Sciatic nerve (tissue), 2 donors: ENCODE results near the gene FOXN3. TPM values are rescaled to one million over a fixed set of nuclear protein-coding genes. Genes with fewer than 3 reads are reported as not detected.
"Not testable (repeated sequence)": the region's sequence is repeated elsewhere in the genome, so short reads cannot be mapped to it uniquely, and the experiment has no call there.

Experiments used
- ATAC-seq: fragments of 200-7000 bp; cut with Tn5 transposase; one replicate; pipeline ENCODE4 v1.9.1; 2020; ENCODE audit warnings: mild to moderate bottlenecking, moderate library complexity
- DNase-seq: peaks from one replicate; pipeline ENCODE4 v3.0.0-alpha.2; 2020; ENCODE audit warnings: low spot score
- intact Hi-C: fragments of 100-400 bp; cut with DNase I; formaldehyde crosslinking; loops from one replicate; pipeline ENCODE4 v1.14.2; 2022
- total RNA-seq: library from RNA; stranded (reverse); fragmentation: NEBNext Ultra II Directional; extraction: Animal tissue kit (Norgen Biotek cat#: 25700); gene quantifications from one replicate; pipeline ENCODE4 v1.2.1, GENCODE V29; 2021
- donor health status: DM: no; HTN: no; CAD: no.
- donor health status: DM: no; HTN: no; CAD: no.

Gene FOXN3
- total RNA-seq, 1 donor from 2014 or later, result 80.9 TPM

DNA sequence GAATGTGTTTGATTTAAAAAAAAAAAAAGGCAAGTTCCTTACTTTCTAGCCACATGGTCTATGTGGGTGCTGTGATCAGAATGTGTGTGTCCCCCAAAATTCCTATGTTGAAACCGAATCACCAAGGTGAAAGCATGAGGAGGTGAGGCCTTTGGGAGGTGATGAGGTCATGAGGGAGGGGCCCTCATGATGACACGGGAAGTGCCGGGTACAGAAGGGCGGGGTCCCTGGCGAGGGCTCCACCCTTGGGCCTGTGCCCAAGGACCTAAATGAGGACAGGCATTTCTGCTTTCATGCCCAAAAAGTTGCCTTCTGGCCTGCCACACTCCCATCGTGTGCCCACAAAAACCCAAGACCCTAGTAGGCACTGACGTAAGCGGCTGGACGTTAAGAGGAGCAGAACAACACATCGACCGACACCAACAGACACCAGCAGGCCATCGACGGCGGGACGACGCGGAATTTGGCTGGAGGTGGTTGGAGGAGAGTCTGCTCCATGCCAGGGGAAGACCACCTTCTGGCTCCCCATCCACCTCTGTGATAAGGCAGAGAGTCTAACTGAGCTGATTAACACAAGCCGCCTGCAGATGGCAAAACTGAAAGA, 211.8 kb downstream of the FOXN3 start:
- DNase-seq, result no peak
- intact Hi-C loops, result no loop called here
- no peak for ATAC-seq

DNA sequence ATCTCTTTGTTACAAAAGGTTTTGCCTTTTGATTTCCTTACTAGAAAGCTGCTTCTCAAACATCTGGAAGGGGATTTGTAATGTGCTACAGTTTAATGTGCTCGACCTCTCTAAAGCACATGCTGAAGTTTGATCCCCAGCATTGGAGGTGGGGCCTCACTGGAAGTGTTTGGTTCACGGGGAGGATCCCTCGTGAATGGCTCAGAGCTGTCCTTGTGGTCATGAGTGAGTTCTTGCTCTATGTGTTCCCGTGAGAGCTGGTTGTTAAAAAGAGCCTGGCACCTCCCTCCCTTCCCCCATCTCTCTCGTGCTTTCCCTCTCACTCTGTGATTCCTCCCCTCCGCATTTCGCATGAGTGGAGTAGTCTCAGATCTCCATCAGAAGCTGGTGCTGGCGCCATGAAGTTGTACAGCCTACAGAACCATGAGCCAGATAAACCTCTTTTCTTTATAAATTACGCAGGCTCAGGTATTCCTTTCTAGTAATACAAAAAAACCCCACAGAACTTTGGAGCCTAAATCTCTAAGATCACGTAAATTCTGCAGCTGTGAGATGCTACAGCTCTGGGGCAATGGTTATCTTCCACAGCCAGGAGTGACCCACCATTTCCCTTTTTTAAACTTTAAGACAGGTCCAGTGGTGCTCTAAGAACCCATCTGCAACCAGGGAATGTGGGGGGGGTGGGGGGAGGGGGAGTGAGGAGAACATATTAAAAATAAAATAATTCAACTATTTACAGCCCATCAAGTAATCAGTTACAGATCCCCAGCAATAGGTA, 214.4 kb downstream of the FOXN3 start:
- intact Hi-C loops, result no loop called here
- ATAC-seq, result no peak
- no peak for DNase-seq

DNA sequence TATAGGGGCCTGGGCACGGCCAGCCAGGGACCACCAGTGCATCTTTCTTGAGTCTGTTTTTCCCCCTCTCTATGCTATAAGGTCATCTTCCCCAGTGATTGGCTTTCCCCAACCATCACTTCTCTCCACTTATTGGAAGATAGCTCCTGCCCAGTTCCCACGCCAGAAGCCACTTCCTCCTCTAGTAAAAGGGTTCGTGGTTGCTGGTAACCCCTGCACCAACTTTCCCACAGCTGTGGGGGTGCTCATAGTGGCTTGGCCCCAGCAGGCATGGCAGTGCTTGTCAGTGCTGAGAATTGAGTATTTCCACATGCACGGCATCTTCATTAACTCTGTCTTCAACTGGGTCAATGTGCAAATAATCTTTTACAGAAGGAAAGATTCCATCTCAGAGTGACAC, 215.4 kb downstream of the FOXN3 start:
- intact Hi-C loops, result no loop called here
- ATAC-seq, result no peak

DNA sequence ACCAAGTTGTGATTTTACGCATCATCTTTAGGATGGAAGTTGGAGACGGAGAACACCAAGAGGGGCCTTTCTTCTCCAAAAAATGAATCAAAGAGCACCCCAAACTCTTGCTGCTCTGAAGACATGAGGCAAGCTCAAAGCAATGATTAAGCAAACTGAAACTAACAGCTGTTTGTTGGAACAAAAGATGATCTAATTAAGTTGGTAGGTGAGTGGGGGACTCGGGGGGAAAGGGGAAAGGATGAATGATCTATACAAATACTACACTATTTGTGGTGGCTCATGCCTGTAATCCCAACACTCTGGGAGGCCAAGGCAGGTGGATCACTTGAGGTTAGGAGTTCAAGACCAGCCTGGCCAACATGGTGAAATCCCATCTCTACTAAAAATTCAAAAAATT, 217.7 kb downstream of the FOXN3 start:
- ATAC-seq, intact Hi-C loops, DNase-seq: not testable (repeated sequence)

More for the DNA sequence above, 215.4 kb downstream of the FOXN3 start:
- no peak for DNase-seq

DNA sequence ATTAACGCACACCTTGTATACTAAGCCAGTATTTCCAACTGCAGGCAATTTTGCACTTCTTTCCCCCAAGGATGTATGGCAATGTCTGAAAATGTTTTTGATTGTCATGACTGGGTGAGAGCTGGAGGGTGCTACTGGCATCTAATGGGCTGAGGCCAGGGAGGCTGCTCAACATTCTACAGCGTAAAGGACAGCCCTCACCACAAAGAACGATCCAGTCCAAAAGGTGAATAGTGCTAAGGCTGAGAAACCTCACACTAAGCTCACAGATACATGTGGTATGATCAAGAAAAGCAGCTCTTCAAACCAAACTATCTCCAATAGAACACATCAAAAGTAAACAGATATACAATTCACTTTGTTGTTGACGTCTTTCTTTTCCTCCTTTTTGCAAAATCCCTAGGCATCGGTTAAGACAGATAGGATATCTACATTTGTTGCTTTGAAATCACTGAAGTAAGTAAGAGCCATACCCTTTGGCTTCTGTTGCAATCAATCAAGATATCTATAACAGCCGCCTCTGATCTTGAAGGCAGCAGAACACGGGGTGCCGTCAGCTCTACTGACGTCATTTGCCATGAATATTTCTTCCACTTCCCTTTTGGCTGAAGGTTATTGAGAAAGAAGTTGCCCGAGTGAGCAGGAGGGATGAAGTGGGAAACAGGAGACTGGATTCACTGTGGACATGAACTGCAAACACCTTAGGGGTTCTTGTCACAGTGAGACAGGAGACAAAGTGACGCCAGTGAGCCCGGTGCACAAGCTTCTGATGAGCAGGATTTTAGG, 218.3 kb downstream of the FOXN3 start:
- no peak for DNase-seq
- intact Hi-C loops, result no loop called here
- ATAC-seq, result peak; percentile 53

DNA sequence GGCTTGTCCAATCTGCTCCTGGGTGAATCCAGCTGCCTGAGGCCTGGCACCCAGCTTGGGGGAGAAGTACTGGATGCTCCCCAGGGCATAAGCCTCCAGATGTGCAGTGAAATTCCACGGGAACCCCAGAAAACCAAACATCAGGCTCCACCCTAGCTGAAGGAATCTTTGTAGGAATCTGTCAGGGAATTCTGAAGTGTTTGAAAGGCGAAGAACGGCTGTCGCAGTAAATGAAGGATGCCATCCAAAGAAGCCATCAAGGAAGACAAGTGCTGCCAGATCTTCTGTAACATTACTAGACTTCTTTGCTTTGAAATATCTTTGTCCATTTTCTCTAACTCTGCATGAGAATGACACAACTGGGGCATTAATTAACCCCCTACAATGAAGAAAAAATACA, 219.4 kb downstream of the FOXN3 start:
- intact Hi-C loops, result no loop called here
- ATAC-seq (no peak), DNase-seq (no peak)

DNA sequence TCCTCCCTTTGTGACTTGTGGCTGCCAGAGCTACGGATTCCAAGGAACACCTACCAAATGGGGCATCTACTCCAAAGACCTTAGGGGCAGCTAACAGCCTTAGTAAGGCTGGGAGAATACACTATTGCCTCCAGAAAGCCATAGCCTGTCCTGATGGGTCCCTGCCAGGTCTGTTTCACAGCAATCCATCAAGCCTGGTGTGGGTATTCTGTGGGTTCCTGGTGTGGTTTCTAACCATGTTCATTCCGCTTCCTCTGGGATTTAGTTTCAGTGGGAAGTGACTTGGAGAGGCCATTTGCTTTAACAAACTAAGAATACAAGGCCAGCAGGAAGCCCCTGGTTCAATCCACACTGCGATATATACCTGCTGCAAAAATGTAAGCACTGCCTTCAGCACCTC, 220.5 kb downstream of the FOXN3 start:
- intact Hi-C loops, result no loop called here
- ATAC-seq, result no peak
- DNase-seq, result no peak

DNA sequence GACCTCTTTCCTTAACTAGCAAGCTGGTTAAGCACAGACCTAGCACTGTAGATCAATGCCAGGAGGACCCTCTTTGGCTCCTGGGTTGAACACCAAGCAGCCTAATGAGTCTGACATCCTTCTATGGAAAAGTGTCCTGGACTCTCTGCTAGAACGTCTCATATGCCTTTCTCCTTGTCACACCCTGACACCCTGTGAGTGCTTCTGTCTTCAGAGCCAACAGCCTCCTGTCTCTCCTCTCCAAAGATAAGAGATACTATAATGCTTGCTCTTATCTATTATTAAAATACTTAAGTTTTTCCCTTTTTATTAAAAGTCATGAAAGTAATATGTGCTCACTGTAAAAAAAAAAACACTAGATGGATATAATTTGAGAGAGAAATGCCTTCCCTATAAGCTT, 222.7 kb downstream of the FOXN3 start:
- intact Hi-C loops, result no loop called here
- no peak for ATAC-seq
- DNase-seq, result no peak

DNA sequence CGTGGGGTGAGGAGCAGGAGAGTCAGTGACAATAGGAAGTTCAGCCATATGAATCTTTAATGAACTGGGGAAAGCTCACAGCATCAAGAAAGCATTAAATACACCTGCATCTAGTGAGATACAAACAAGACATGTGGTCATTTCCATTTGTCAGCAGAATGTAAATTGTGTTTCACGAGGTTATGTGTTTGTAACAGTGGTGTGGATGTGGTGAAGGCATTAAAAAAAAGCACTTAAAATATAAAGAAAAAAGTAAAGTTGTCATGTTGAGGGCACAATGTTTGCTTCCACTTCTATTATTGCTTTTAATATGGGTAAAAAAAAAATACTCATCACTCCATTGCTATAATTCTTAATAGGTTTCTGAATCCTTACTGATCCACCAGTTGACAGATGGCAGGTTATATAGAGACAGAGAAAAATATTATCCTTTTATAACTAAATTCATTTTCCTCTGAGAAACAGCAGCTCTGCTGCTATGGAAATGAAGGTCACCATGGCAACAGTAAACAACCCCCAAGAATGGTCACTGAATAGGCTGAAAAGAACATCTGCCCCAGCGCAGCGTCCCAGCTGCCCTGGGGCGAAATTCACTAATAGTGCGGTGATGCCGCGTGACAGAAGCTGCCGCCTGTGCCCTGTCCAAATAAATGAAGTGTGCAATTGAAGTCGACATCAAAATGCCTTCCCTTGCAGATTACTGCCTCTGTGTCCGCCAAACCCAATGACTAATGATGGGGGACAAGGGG, 226.1 kb downstream of the FOXN3 start:
- DNase-seq, result no peak
- intact Hi-C loops, result no loop called here
- no peak for ATAC-seq

DNA sequence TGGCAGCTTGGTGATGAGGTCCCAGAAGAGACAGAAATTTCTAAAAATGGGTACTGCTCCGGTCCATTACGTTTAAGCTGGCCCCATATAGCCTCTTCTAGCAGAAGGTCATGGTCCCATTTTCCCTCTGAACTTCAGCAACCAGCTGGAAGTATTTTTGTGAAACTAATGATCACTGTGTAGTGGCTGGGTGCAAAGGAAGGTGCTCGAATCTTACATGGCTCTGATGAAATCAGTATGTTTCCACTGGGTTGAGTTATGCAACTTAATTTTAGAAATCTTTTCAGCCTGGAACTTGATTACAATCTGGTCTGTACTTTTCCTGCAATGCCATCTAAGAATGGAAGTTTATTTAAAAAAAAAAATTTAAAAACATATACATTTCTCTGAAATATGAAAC, 228.5 kb downstream of the FOXN3 start:
- no peak for DNase-seq
- intact Hi-C loops, result loop anchor here (10.0 kb wide), 1 partner anchor 226 kb away; the partner anchor contains the start of gene FOXN3
- no peak for ATAC-seq

DNA sequence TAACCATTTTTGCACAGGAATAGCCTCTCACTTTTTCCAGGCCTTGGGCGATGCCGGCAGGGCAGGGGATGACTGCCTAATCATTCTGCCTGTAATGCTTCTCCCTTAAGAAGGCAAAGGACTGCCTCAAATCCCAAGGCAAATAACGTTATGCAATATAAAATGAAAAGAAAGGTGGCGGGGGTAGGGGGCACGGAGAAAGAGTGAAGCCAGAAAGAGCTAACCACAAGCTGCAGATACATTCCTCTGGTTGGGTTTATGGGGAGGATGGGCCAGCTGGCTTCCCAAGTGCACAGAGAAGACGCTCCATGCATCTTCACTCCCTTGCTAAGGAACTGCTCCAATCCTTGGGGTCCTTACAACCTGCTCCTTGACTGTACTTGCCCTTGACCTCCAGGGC, 229.5 kb downstream of the FOXN3 start:
- intact Hi-C loops, result loop anchor here (10.0 kb wide), 1 partner anchor 227 kb away; the partner anchor contains the start of gene FOXN3
- DNase-seq, result no peak
- no peak for ATAC-seq

DNA sequence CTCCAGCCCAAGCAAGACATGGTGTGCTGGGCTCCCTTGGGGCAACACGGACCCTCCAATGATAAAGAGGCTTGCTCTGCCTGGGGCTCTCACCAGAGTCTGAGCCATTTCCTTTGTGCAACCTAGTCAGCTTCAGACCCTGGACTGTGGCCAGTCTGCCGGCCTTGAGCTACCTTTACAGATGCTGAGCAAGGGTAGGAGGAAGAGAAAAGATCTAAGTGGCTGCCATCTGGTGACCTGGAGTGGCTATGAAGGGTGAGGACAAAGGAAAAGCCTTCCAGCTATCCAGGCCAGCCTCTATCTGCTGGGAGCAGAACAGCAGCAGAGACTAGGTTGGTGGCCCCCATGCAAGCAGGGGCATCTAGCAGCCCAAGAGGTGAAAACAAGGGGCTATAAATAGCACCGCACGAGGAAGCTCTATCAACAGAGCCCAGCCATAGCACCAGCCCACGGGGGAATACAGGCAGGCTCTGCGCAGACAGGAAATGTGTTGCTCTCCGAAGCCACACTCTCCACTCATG, 230.1 kb downstream of the FOXN3 start:
- DNase-seq (no peak), ATAC-seq (peak; percentile 27)
- intact Hi-C loops, result loop anchor here (10.0 kb wide), 1 partner anchor 228 kb away; the partner anchor contains the start of gene FOXN3

DNA sequence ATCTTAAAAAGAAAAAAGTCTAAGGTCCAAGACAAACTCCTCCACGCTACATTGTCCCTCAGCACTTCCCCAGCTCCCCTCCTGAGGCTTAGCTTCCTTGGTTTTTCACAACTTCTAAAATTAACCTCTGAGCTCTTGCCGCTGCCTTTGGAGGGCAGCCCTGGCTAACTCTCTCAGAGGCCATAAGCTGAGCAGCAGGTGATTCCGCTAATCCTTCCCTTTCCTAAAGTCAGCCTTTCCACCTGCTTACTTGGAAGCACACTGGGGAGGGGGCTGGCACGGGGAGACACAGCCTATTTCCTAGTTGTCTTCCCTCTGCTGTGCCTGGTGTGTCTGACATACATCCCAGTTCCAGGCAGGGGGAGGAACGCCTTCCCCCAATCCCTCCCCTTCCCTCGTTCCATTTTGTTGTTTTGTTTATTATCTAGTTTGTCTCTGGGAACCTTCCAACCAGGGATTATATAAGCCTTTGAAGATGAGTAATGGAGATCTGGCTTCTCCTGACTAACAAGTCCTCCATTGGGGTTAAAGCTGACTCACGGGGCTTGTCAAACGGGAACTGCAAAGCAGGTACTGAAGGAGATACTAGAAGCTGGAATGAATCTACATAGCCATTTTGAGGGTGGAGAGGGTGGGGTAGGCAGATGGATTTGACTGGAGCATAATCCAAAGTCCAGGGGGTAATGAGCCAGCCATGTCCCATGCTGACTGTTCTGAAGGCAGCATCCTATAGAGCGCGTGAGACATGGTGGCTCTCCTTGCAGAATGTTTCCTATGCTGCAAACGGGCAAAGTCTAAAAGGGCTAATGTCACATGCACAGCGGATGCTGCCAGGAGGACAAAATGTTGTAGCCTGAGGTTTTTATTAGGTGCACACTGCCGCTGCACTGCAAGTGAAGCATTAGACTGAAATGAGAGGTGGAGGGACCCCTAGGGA, 230.8 kb downstream of the FOXN3 start:
- intact Hi-C loops, result loop anchor here (10.0 kb wide), 1 partner anchor 229 kb away; the partner anchor contains the start of gene FOXN3

DNA sequence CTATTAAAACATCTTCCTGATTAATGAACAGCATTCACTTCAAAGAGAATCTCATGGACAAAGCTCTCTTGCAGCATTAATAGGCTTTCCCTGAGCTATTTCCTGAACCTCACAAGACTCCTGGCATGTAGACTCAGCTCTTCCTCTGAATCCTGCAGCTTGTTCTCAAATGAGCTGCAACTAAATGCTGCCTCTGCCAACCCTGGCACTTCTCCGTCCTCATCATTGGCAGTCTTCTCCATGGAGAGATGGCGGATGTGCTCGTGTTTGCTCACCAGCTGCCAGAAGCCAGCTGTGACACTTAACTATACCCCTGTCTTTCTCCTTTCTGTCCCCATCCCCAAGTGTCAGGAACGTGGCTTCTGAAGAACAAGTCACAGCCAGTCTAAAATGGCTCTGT, 232.1 kb downstream of the FOXN3 start:
- DNase-seq (no peak), ATAC-seq (no peak)
- intact Hi-C loops, result loop anchor here (10.0 kb wide), 1 partner anchor 230 kb away; the partner anchor contains the start of gene FOXN3

More for the DNA sequence above, 230.8 kb downstream of the FOXN3 start:
- peak; percentile 54 for ATAC-seq
- DNase-seq, result no peak

DNA sequence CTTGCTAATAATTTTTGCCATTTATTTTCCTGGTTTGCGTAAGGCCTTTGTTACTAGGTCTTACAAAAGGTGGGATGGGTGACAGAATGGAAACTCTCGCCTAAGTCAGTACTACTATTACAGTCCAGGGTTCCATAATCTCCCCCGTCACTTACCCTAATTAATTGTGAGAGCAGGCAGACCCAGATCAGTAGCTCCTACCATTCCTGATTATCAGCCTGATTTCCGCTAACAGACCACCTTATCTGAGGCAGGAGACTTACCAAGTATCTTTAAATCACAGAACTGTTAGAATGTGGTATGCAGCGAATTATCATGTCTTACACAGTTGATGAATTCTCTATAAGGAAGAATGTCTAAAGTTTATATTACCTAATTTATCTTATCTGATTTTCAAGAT, 234.7 kb downstream of the FOXN3 start:
- DNase-seq, result no peak
- ATAC-seq, result no peak
- intact Hi-C loops, result loop anchor here (10.0 kb wide), 1 partner anchor 232 kb away; the partner anchor contains the start of gene FOXN3

DNA sequence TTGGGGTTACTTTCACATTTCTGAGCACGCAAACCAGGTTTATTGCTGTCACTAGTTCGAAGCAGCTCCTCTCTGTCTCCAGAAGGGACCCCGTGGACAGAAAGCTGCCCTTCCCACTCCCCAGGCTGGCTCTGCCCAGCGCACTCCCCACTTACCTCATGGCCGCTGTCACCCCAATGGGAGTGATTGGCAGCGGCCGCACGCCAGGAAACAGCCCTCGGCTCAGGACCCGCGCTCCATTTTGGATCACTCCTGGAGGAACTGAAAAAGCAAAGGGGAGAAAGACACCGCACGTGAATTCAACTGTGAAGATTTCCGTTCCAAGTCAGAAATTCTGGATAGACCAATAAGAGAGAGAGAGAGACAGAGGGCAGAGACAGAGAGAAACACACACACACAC, 236.5 kb downstream of the FOXN3 start:
- ATAC-seq (no peak), DNase-seq (no peak)
- intact Hi-C loops, result loop anchor here (10.0 kb wide), 1 partner anchor 234 kb away; the partner anchor contains the start of gene FOXN3

DNA sequence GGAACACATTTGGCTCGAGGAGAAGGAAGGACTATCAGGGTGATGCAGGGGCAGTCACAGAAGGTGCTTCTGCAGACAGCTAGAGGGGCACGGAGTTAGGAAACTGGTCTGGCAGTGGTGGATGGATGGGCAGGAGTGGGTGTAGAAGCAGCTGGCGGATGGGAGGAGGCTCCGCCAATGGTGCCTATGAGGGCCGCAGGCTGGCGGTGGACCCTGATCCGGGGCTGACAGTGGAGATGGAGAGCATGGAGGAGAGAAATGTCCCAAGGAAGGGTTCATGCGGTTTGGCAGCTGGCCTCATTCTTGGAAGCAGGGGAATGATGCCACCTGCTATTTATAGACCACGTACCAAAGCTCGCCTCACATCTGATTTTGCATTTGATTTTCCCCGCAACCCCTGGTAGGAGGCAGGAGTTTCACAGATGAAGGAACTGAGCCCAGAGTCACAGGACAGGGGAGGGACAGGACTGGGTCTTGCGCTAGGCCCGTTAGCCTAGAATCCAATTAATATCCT, 237.1 kb downstream of the FOXN3 start:
- no peak for DNase-seq
- intact Hi-C loops, result loop anchor here (10.0 kb wide), 1 partner anchor 235 kb away; the partner anchor contains the start of gene FOXN3
- no peak for ATAC-seq
